Measurements from ENCODE around the gene TMEFF1.

The TMEFF1 gene

DNA sequence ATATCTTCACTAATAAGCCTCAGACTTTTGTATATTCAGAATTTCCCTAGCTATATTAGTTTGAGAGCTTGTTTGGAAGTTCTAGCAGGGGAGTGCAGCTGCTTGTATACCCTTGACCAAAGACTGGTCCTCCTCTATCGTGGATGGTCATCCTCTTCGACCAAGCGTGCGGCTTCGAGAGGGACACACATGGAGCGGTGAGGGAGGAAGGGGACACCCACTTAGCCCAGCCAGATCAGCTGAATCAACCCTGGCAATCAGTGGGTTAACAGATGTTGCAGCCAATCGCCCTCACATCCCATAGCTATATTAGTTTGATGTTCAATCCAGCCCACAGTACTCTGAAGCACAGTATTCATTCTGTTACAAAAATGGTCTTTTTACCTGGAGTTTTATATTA, 108.1 kb downstream of the TMEFF1 start:
- TF ChIP-seq CTCF (IDR thresholded peaks at IDR 0.05; ENCODE audit: insufficient read depth, low read depth, low read length, missing control alignments), result no peak
- H3K4me3 ChIP-seq (ENCODE audit: low read depth, low read length), result no peak overlapping the region
- no peak for DNase-seq (ENCODE audit: low read depth)

DNA sequence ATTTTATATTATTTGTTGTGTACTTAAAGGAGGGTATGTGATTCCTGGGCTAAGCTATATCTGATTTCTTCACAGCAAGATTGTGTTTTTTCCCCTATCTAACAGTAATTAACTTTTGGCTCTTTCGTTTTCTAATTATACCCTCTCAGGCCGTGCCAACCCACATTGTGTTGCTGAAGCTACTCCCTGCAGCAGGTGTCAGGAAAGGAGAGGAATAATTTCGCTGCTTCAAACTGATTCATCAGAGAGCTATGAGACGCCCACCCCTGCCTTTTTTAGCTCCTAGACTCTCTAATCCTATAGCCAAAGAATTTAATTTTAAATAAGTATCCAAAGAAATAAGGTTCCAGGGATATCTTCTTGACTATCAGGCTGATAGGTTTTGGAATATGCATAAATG, 108.7 kb downstream of the TMEFF1 start:
- no peak overlapping the region for H3K4me3 ChIP-seq (ENCODE audit: low read depth, low read length)
- no peak for TF ChIP-seq CTCF (IDR thresholded peaks at IDR 0.05; ENCODE audit: insufficient read depth, low read depth, low read length, missing control alignments)
- no peak for DNase-seq (ENCODE audit: low read depth)

GRCh38 chr9:100583014-100583802, 110.3 kb downstream of the TMEFF1 start:
- TF ChIP-seq CTCF (IDR thresholded peaks at IDR 0.05; ENCODE audit: insufficient read depth, low read depth, low read length, missing control alignments), result no peak
- DNase-seq (ENCODE audit: low read depth), result no peak
- no peak overlapping the region for H3K4me3 ChIP-seq (ENCODE audit: low read depth, low read length)

GRCh38 chr9:100584951-100585350, 112.0 kb downstream of the TMEFF1 start:
- DNase-seq (ENCODE audit: low read depth), result no peak
- TF ChIP-seq CTCF (IDR thresholded peaks at IDR 0.05; ENCODE audit: insufficient read depth, low read depth, low read length, missing control alignments), result no peak
- no peak overlapping the region for H3K4me3 ChIP-seq (ENCODE audit: low read depth, low read length)

DNA sequence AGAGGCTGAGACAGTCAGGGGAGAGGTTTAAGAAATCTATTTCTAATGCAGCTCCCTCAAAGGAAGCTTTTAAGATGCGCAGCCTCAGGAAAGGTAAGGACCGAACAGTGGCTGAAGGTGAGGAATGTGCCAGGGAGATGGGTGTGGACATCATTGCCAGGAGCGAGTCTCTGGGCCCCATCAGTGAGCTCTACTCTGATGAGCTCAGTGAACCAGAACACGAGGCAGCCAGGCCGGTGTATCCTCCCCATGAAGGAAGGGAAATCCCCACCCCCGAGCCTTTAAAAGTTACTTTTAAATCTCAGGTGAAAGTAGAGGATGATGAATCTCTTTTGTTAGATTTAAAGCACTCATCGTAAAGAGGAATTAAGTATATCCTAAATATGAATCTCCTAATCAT, 113.1 kb downstream of the TMEFF1 start:
- no peak for DNase-seq (ENCODE audit: low read depth)
- H3K4me3 ChIP-seq (ENCODE audit: low read depth, low read length), result no peak overlapping the region
- TF ChIP-seq CTCF (IDR thresholded peaks at IDR 0.05; ENCODE audit: insufficient read depth, low read depth, low read length, missing control alignments), result no peak

DNA sequence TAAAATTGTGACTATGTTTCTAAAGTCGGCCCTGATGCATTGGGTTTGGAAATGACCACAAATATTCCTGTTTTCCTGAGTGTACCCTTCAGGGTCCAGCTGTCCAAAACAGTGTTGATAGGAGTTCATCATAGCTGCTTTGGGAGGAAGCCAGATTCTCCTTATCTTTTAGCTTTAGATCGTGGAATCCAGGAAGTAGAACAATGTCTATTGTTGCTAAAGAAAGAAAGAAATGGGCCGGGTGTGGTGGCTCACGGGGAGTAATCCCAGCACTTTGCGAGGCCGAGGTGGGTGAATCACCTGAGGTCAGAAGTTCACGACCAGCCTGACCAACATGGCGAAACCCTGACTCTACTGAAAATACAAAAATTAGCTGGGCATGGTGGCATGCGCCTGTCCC, 114.4 kb downstream of the TMEFF1 start:
- DNase-seq (ENCODE audit: low read depth), result no peak
- H3K4me3 ChIP-seq (ENCODE audit: low read depth, low read length), result no peak overlapping the region
- TF ChIP-seq CTCF (IDR thresholded peaks at IDR 0.05; ENCODE audit: insufficient read depth, low read depth, low read length, missing control alignments), result no peak

DNA sequence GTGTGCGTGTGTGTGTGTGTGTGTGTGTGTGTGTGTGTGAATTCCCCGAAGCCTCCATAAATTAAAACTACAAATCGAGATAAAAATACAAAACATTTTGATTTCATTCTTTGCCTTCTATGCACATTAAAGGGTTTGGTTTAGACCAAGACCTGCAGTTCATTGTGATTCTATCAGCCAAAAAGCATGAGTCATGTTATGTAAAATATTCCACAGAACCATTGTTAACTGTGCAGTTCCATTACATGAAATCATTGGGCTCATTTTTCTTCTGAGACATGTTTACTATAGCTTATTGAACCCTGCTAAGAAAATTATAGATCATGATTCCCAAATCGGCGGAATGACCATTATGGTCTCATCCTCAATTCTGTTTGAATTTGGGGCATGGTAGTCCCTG, 116.6 kb downstream of the TMEFF1 start:
- TF ChIP-seq CTCF (IDR thresholded peaks at IDR 0.05; ENCODE audit: insufficient read depth, low read depth, low read length, missing control alignments), result no peak
- DNase-seq (ENCODE audit: low read depth), result no peak
- no peak overlapping the region for H3K4me3 ChIP-seq (ENCODE audit: low read depth, low read length)
